GM12878 (cell line): ENCODE results near the gene PLGLB2. TPM values are rescaled to one million over a fixed set of nuclear protein-coding genes. Genes with fewer than 3 reads are reported as not detected.
"Not testable (repeated sequence)": the region's sequence is repeated elsewhere in the genome, so short reads cannot be mapped to it uniquely, and the experiment has no call there.

Experiments
- ATAC-seq: fragments of 200-7000 bp; cut with Tn5 transposase; 3 replicates; pipeline ENCODE4 v1.9.1; 2020; ENCODE audit warnings: mild to moderate bottlenecking, moderate library complexity
- BruUV-seq: library from RNA; stranded (reverse); fragments of 400-500 nt; replicated peaks from 2 replicates; lab custom pipeline; 2021; lab: Mats Ljungman, UMichigan
- CTCF ChIA-PET: fragments of 300-600 bp; sonication (Branson Sonifier 250); formaldehyde crosslinking; extraction: SDS; loops from one replicate; lab custom pipeline; 2021; ENCODE audit warnings: inconsistent platforms; lab: Yijun Ruan, JAX
- POLR2A ChIA-PET: fragments of 350-600 bp; formaldehyde crosslinking; extraction: SDS; loops from one replicate; lab custom pipeline; 2021; ENCODE audit warnings: inconsistent platforms; lab: Charles Lee
- RAD21 ChIA-PET: fragments of 300-600 bp; sonication (Branson Sonifier 250); formaldehyde crosslinking; loops from one replicate; lab custom pipeline; 2023; ENCODE audit warnings: antibody characterized with exemption; ENCODE audit not compliant: unreplicated experiment; lab: Charles Lee
- SMC1A ChIA-PET: fragments of 300-600 bp; sonication (Branson Sonifier 250); formaldehyde crosslinking; loops from one replicate; lab custom pipeline; 2023; ENCODE audit not compliant: unreplicated experiment, uncharacterized antibody; lab: Charles Lee
- DNase-seq: peaks from one replicate; pipeline ENCODE4 v3.0.0-alpha.2; 2011; ENCODE audit warnings: low read depth, low spot score
- FAIRE-seq: peaks from 3 replicates; lab custom pipeline; 2011; peaks lifted over from hg19 to GRCh38; lab: Jason Lieb, UNC
- H2AFZ ChIP-seq: 2 replicates; pipeline ENCODE4 v1.6.0; 2011; ENCODE audit warnings: low read depth, low read length, control low read depth; ENCODE audit not compliant: control insufficient read depth
- H3K27ac ChIP-seq: 2 replicates; pipeline ENCODE4 v1.5.1; 2011; ENCODE audit warnings: control low read depth; ENCODE audit not compliant: control insufficient read depth, insufficient read depth
- H3K27me3 ChIP-seq, 2 experiments: replicated peaks in 1 of 2; 2 replicates each; pipeline versions ENCODE4 v1.6.0 to v1.6.1; 2011; ENCODE audit warnings: low read length in 1 of 2; ENCODE audit not compliant: control insufficient read depth in 2 of 2, insufficient read depth in 2 of 2
- H3K36me3 ChIP-seq, 2 experiments: 2 replicates each; pipeline ENCODE4 v1.5.1; 2011; ENCODE audit warnings: low read length in 1 of 2; ENCODE audit not compliant: control insufficient read depth in 2 of 2, insufficient read depth in 2 of 2
- H3K4me1 ChIP-seq: 2 replicates; pipeline ENCODE4 v1.6.1; 2011; ENCODE audit warnings: mild to moderate bottlenecking, low read length, moderate library complexity, mixed read lengths; ENCODE audit not compliant: control insufficient read depth, insufficient read depth
- H3K4me2 ChIP-seq: 2 replicates; pipeline ENCODE4 v1.6.0; 2011; ENCODE audit warnings: control low read depth; ENCODE audit not compliant: control insufficient read depth, insufficient read depth
- H3K4me3 ChIP-seq: fragments of 200-600 bp; sonication (generic); 2 replicates; pipeline ENCODE4 v1.5.1; 2016
- H3K79me2 ChIP-seq: 2 replicates; pipeline ENCODE4 v1.6.0; 2011; ENCODE audit warnings: low read length; ENCODE audit not compliant: control insufficient read depth, insufficient read depth
- H3K9ac ChIP-seq: 2 replicates; pipeline ENCODE4 v1.8.0; 2011; ENCODE audit warnings: low read length, control low read depth, mixed read lengths; ENCODE audit not compliant: control insufficient read depth, insufficient read depth
- H3K9me3 ChIP-seq: replicated peaks from 3 replicates; pipeline ENCODE4 v1.5.1; 2011; ENCODE audit warnings: mild to moderate bottlenecking, low read length; ENCODE audit not compliant: control insufficient read depth, insufficient read depth
- H4K20me1 ChIP-seq: 2 replicates; pipeline ENCODE4 v1.6.0; 2011; ENCODE audit not compliant: control insufficient read depth, insufficient read depth
- WGBS: methylation state at CpG from one replicate; pipeline ENCODE4 v1.1.6; 2016; ENCODE audit warnings: low lambda C conversion rate; ENCODE audit not compliant: insufficient replicate concordance, insufficient coverage; ENCODE audit errors: missing lambda C conversion rate; 5-methylcytosine and 5-hydroxymethylcytosine counted together
- in situ Hi-C: fragments of 300-500 bp; cut with MboI; formaldehyde crosslinking; loops from 9 replicates; pipeline ENCODE4 v1.14.3; 2018; ENCODE audit warnings: mixed read lengths
- intact Hi-C: fragments of 100-400 bp; cut with micrococcal nuclease; formaldehyde crosslinking; loops from one replicate; pipeline ENCODE4 v1.14.2; 2022; ENCODE audit not compliant: unreplicated experiment
- polyA plus RNA-seq, 11 experiments: library from polyadenylated mRNA; depleted of rRNA in 4 of 11; unstranded in 6 of 11; stranded (reverse) in 5 of 11; fragments of >200 nt; fragmentation: Nextera tagmentation in 4 of 11; fragmentation: Illumina TruSeq in 1 of 11; extraction: Ambion mirVana in 4 of 11; extraction: Trizol in 1 of 11; gene quantifications; 1 replicate in 1 of 11; 2 replicates in 10 of 11; pipeline versions ENCODE4 v1.2.1 to v1.2.3, GENCODE V29; 2011 to 2016; ENCODE audit warnings: inconsistent platforms in 2 of 11, missing spikeins in 2 of 11, low read depth in 1 of 11
- total RNA-seq, 4 experiments: library from RNA; depleted of rRNA in 3 of 4; stranded (reverse); fragments of >200 nt in 3 of 4; fragmentation: Illumina TruSeq in 1 of 4; extraction: Trizol in 1 of 4; gene quantifications; 2 replicates each; pipeline versions ENCODE4 v1.2.1 to v1.2.3, GENCODE V29; 2013 to 2021

Gene PLGLB2
- total and polyA plus RNA-seq, 10 of the 15 experiments (the other 5 are each of a cell fraction or from before 2014, with no cell fraction given) = 0.25 to 0.73 (median 0.47) TPM; not detected in 4

DNA sequence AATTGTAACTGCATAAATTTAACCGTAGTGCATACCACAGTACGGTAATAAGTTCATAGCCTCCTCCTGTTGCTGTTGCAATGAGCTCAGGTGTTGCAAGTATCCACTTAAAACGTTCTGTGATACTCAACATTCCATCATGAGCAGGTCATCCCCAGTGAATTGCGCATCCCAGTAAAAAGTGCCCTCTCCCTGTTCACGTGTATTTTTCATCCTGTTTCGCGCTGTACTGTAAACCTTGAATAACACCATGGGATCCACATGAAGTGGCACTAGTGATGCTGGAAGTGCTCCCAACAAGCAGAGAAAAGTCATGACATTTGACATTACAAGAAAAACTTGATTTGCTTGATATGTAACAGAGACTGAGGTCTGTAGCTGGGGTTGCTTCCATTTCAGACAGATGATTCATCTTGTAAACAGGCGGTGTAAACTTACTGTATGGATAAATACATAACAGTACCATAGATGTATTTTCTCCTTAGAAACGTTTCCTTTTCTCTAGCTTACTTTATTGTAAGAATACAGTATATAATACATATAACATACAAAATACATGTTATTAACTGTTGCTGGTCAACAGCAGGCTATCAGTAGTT, 2.4 kb upstream of the PLGLB2 start:
- POLR2A ChIA-PET, BruUV-seq, H3K4me3 ChIP-seq, H3K27me3 ChIP-seq, H3K27ac ChIP-seq, H3K79me2 ChIP-seq, H3K9ac ChIP-seq, FAIRE-seq, DNase-seq, in situ Hi-C loops, CTCF ChIA-PET, H3K9me3 ChIP-seq, ATAC-seq, H2AFZ ChIP-seq, intact Hi-C loops, SMC1A ChIA-PET, H3K4me2 ChIP-seq, H3K36me3 ChIP-seq, H3K4me1 ChIP-seq, RAD21 ChIA-PET, H4K20me1 ChIP-seq: not testable (repeated sequence)
- 70% methylated on average over 4 of the region's 9 CpGs for WGBS

DNA sequence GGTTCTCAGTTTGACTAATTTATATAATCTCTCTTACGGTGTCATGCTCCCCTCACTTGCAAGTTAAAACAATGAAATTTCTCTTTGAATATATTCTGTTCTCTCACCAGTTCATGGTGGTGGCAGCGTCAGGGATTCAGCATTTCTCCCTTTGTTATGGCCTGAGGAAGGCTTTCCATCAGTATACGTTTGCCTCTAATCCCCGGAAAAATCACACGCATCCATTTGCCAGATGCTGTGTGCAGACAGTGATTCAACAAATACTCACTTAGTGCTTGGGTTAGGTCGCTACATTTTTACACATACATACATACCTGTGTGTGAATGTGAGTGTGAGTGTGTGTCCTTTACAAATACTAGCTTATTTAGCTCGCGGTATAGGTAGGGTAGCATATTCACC, 637 bp downstream of the PLGLB2 start:
- POLR2A ChIA-PET = not testable (repeated sequence)

GRCh38 chr2:87750560-87750959, 2.7 kb downstream of the PLGLB2 start:
- POLR2A ChIA-PET, FAIRE-seq, H3K9ac ChIP-seq: not testable (repeated sequence)

More for the DNA sequence above, 637 bp downstream of the PLGLB2 start:
- RAD21 ChIA-PET, H3K4me3 ChIP-seq, BruUV-seq, H3K79me2 ChIP-seq, intact Hi-C loops, DNase-seq, H3K27ac ChIP-seq, H3K27me3 ChIP-seq, SMC1A ChIA-PET, H3K4me2 ChIP-seq, H3K9ac ChIP-seq, FAIRE-seq, H4K20me1 ChIP-seq, H3K9me3 ChIP-seq, H3K36me3 ChIP-seq, in situ Hi-C loops, ATAC-seq, H2AFZ ChIP-seq, H3K4me1 ChIP-seq, CTCF ChIA-PET: not testable (repeated sequence)
- WGBS = 45% methylated on average over 2 of the region's 8 CpGs

DNA sequence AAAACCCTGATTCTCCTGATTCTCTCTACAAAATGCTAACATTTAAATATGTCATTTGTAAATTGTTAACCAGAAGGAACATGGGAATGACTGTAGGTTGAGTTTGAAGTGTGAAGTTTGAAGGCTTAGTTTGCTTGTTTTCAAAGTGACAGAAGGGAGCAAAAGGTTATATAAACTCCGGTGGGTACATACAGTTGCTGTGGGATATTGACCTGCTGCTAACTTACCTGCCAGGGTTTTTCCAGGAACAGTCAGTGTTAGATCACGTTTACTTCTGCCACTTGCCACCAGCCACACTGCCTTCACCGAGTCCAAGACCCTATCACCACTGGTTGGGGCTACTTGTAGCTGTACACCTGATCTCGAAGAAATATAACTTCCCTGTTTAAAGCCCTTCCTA, 6.9 kb downstream of the PLGLB2 start:
- H3K27me3 ChIP-seq, H3K4me3 ChIP-seq, H3K9ac ChIP-seq, POLR2A ChIA-PET, H3K27ac ChIP-seq, H4K20me1 ChIP-seq, SMC1A ChIA-PET, BruUV-seq, in situ Hi-C loops, H3K9me3 ChIP-seq, H3K4me1 ChIP-seq, CTCF ChIA-PET, H2AFZ ChIP-seq, H3K79me2 ChIP-seq, DNase-seq, H3K4me2 ChIP-seq, intact Hi-C loops, FAIRE-seq, ATAC-seq, RAD21 ChIA-PET, H3K36me3 ChIP-seq: not testable (repeated sequence)
- WGBS = 40% methylated on average over 2 of the region's 4 CpGs

More at GRCh38 chr2:87750560-87750959, 2.7 kb downstream of the PLGLB2 start:
- H3K9me3 ChIP-seq, in situ Hi-C loops, H3K4me1 ChIP-seq, H2AFZ ChIP-seq, RAD21 ChIA-PET, H3K4me2 ChIP-seq, H3K27me3 ChIP-seq, H3K4me3 ChIP-seq, H3K36me3 ChIP-seq, H4K20me1 ChIP-seq, BruUV-seq, H3K79me2 ChIP-seq, CTCF ChIA-PET, intact Hi-C loops, SMC1A ChIA-PET, DNase-seq, H3K27ac ChIP-seq, ATAC-seq: not testable (repeated sequence)
- WGBS = 100% methylated on average over 1 of the region's 11 CpGs
